Fibroblast of lung (primary cell): Measurements from ENCODE around the gene DLX2. TPM values are rescaled to one million over a fixed set of nuclear protein-coding genes. Genes with fewer than 3 reads are reported as not detected.

Experiments used
- DNase-seq, 2 donors: peaks; one replicate each; pipeline versions ENCODE4 v3.0.0 to v3.0.0-alpha.2; 2010; ENCODE audit warnings: low read depth in 2 of 2
- H2AFZ ChIP-seq: 2 replicates; pipeline ENCODE4 v1.5.1; 2012; ENCODE audit warnings: low read length, control low read depth, inconsistent platforms
- H3K27ac ChIP-seq: 2 replicates; pipeline ENCODE4 v1.5.1; 2011; ENCODE audit warnings: low read length, control low read depth; ENCODE audit not compliant: insufficient read depth
- H3K27me3 ChIP-seq: 2 replicates; pipeline ENCODE4 v1.5.1; 2011; ENCODE audit warnings: mild to moderate bottlenecking, low read length; ENCODE audit not compliant: control insufficient read depth, insufficient read depth
- H3K36me3 ChIP-seq: 2 replicates; pipeline ENCODE4 v1.5.1; 2011; ENCODE audit warnings: low read length; ENCODE audit not compliant: control insufficient read depth, insufficient read depth
- H3K4me1 ChIP-seq: 2 replicates; pipeline ENCODE4 v1.5.1; 2011; ENCODE audit warnings: low read length; ENCODE audit not compliant: control insufficient read depth, insufficient read depth; ENCODE audit errors: extremely low read depth
- H3K4me2 ChIP-seq: 2 replicates; pipeline ENCODE4 v1.5.1; 2011; ENCODE audit warnings: low read length, control low read depth; ENCODE audit not compliant: insufficient read depth; ENCODE audit errors: extremely low read depth
- H3K4me3 ChIP-seq, 4 experiments: fragments of 200-600 bp in 1 of 4; sonication (generic) in 1 of 4; replicated peaks in 1 of 4; 2 replicates each; pipeline ENCODE4 v1.5.1; 2011 to 2016; ENCODE audit warnings: low read length in 4 of 4, low read depth in 3 of 4, mild to moderate bottlenecking in 3 of 4, control low read depth in 2 of 4, inconsistent platforms in 1 of 4, mixed read lengths in 1 of 4; ENCODE audit not compliant: insufficient read depth in 1 of 4; ENCODE audit errors: control extremely low read depth in 1 of 4
- H3K79me2 ChIP-seq: 2 replicates; pipeline ENCODE4 v1.5.1; 2012; ENCODE audit warnings: mild to moderate bottlenecking, low read length, inconsistent platforms; ENCODE audit not compliant: control insufficient read depth, insufficient read depth
- H3K9ac ChIP-seq: 2 replicates; pipeline ENCODE4 v1.5.1; 2011; ENCODE audit warnings: mild to moderate bottlenecking, low read length, control low read depth; ENCODE audit not compliant: insufficient read depth
- H3K9me3 ChIP-seq: 2 replicates; pipeline ENCODE4 v1.5.1; 2012; ENCODE audit warnings: low read depth, low read length; ENCODE audit not compliant: control insufficient read depth, insufficient read depth
- H4K20me1 ChIP-seq: 2 replicates; pipeline ENCODE4 v1.5.1; 2011; ENCODE audit warnings: low read length; ENCODE audit not compliant: control insufficient read depth, insufficient read depth; ENCODE audit errors: extremely low read depth
- CTCF ChIP-seq, 2 donors: IDR thresholded peaks in 1 of 2; conservative IDR thresholded peaks in 1 of 2; 1 replicate in 1 of 2; 2 replicates in 1 of 2; pipeline ENCODE4 v1.5.1; 2011 to 2012; ENCODE audit warnings: low read length in 2 of 2, control low read depth in 1 of 2, inconsistent platforms in 1 of 2, low read depth in 1 of 2, mild to moderate bottlenecking in 1 of 2
- EZH2 ChIP-seq: IDR thresholded peaks from 2 replicates; pipeline ENCODE4 v1.5.1; 2012; ENCODE audit warnings: low read length, control low read depth, mild to moderate bottlenecking; ENCODE audit errors: missing control alignments
- polyA plus RNA-seq, 2 donors: library from polyadenylated mRNA; depleted of rRNA in 1 of 2; stranded (reverse) in 1 of 2; unstranded in 1 of 2; fragments of >200 nt; gene quantifications; 2 replicates each; pipeline ENCODE4 v1.2.1, GENCODE V29; 2011 to 2012; ENCODE audit warnings: missing spikeins in 1 of 2
- total RNA-seq: library from RNA; depleted of rRNA; stranded (reverse); fragments of >200 nt; gene quantifications from 2 replicates; pipeline ENCODE4 v1.2.1, GENCODE V29; 2014

DLX2 gene
- total and polyA plus RNA-seq, 2 donors (not counting 1 experiment from before 2014, with no cell fraction given) = not detected

- TF ChIP-seq EZH2 = no peak
- TF ChIP-seq CTCF (conservative IDR thresholded peaks at IDR 0.05 in 1 of 2, IDR thresholded peaks at IDR 0.05 in 1 of 2; ENCODE audit: low read depth in 1 of 2, low read length in 2 of 2) = no peak
- H3K27me3 ChIP-seq = peaks cover 16% of the 10 kb centered on the region
- peak overlapping the region; percentile 56 for H3K27ac ChIP-seq
- peak overlapping the region; percentile 77 for H3K4me2 ChIP-seq
- H3K4me3 ChIP-seq = peak overlapping the region in 1 of 4 experiments; percentile 59
- DNase-seq = no peak
- H3K79me2 ChIP-seq = no peaks in the 10 kb centered on the region
- no peaks in the 10 kb centered on the region for H4K20me1 ChIP-seq
- H3K36me3 ChIP-seq = no peaks in the 10 kb centered on the region
- no peaks in the 10 kb centered on the region for H3K9me3 ChIP-seq
- H3K4me1 ChIP-seq = peaks cover 18% of the 10 kb centered on the region
- no peak overlapping the region for H2AFZ ChIP-seq
- H3K9ac ChIP-seq = no peak overlapping the region
Observed at GRCh38 chr2:172098287-172098649, 4.4 kb downstream of the DLX2 start.

- Histone ChIP-seq H4K20me1 (no peaks in the 10 kb centered on the region), H3K27ac (no peak overlapping the region), H3K9ac (no peak overlapping the region), H3K9me3 (no peaks in the 10 kb centered on the region), H3K27me3 (peaks cover 22% of the 10 kb centered on the region), H2AFZ (no peak overlapping the region), H3K4me3 (no peak overlapping the region), H3K79me2 (no peaks in the 10 kb centered on the region), H3K4me1 (peaks cover 16% of the 10 kb centered on the region), H3K36me3 (no peaks in the 10 kb centered on the region), H3K4me2 (no peak overlapping the region)
- TF ChIP-seq CTCF (conservative IDR thresholded peaks at IDR 0.05 in 1 of 2, IDR thresholded peaks at IDR 0.05 in 1 of 2; ENCODE audit: low read depth in 1 of 2, low read length in 2 of 2) = no peak
- TF ChIP-seq EZH2 = no peak
- no peak for DNase-seq
Observed at GRCh38 chr2:172097557-172098131, 5.1 kb downstream of the DLX2 start.

GRCh38 chr2:172096626-172097547 is 5.8 kb downstream of the DLX2 start:
- Histone ChIP-seq H2AFZ (peak overlapping the region; percentile 29), H3K9ac (peak overlapping the region; percentile 32), H3K4me2 (peak overlapping the region; percentile 93), H3K4me3 (peak overlapping the region; percentile 20 to 48 (median 36)), H3K79me2 (no peaks in the 10 kb centered on the region), H3K27ac (peak overlapping the region; percentile 3), H3K36me3 (no peaks in the 10 kb centered on the region), H4K20me1 (no peaks in the 10 kb centered on the region), H3K4me1 (peaks cover 16% of the 10 kb centered on the region), H3K9me3 (no peaks in the 10 kb centered on the region), H3K27me3 (peaks cover 30% of the 10 kb centered on the region)
- TF ChIP-seq EZH2 (peak; percentile 70), CTCF (conservative IDR thresholded peaks at IDR 0.05 in 1 of 2, IDR thresholded peaks at IDR 0.05 in 1 of 2; ENCODE audit: low read depth in 1 of 2, low read length in 2 of 2) (no peak)
- peak in 1 of 2 donors; percentile 56 for DNase-seq
